ENCODE data around the gene SHC3. TPM values are rescaled to one million over a fixed set of nuclear protein-coding genes. Genes with fewer than 3 reads are reported as not detected.

The SHC3 gene
- total RNA-seq, 1 experiment from 2014 or later: 1.8 TPM

GRCh38 chr9:89149726-89150125 is 28.9 kb downstream of the SHC3 start:
- no peaks in the 10 kb centered on the region for H3K79me1 ChIP-seq (ENCODE audit: insufficient read depth, low read depth, low read length, poor library complexity, severe bottlenecking)
- H3K79me2 ChIP-seq (ENCODE audit: insufficient read depth, low read length): no peaks in the 10 kb centered on the region
- H2BK12ac ChIP-seq (ENCODE audit: insufficient read length, low read depth, low read length): no peak overlapping the region
- Mint-ChIP-seq H3K4me3 (no peak overlapping the region), H3K27me3 (ENCODE audit: low read depth) (no peaks in the 10 kb centered on the region), H3K9me3 (no peaks in the 10 kb centered on the region), H3K36me3 (ENCODE audit: insufficient read depth in 1 of 3, low read depth in 3 of 3) (no peaks in the 10 kb centered on the region; a peak in 1 of 7 replicates), H3K27ac (no peak overlapping the region), H3K4me1 (peaks cover 7% of the 10 kb centered on the region in 2 experiments)
- no peak overlapping the region for H2BK120ac ChIP-seq (ENCODE audit: low read depth, low read length, poor library complexity, severe bottlenecking)
- TF ChIP-seq, protein P1, sequence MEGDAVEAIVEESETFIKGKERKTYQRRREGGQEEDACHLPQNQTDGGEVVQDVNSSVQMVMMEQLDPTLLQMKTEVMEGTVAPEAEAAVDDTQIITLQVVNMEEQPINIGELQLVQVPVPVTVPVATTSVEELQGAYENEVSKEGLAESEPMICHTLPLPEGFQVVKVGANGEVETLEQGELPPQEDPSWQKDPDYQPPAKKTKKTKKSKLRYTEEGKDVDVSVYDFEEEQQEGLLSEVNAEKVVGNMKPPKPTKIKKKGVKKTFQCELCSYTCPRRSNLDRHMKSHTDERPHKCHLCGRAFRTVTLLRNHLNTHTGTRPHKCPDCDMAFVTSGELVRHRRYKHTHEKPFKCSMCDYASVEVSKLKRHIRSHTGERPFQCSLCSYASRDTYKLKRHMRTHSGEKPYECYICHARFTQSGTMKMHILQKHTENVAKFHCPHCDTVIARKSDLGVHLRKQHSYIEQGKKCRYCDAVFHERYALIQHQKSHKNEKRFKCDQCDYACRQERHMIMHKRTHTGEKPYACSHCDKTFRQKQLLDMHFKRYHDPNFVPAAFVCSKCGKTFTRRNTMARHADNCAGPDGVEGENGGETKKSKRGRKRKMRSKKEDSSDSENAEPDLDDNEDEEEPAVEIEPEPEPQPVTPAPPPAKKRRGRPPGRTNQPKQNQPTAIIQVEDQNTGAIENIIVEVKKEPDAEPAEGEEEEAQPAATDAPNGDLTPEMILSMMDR (conservative IDR thresholded peaks at IDR 0.05): no peak
- no peaks in the 10 kb centered on the region for H3K9me3 ChIP-seq (ENCODE audit: control insufficient read depth, low read depth, low read length)
- H3K27ac ChIP-seq (ENCODE audit: insufficient read length, low read depth, low read length): no peak overlapping the region
- no peak overlapping the region for H3K18ac ChIP-seq (ENCODE audit: insufficient read length, low read depth, low read length)
- H3K9ac ChIP-seq (ENCODE audit: extremely low read depth, insufficient read length, low read length): no peak overlapping the region
- H2BK15ac ChIP-seq (ENCODE audit: low read depth, low read length): no peak overlapping the region
- no peak for DNase-seq
- WGBS (ENCODE audit: extremely low coverage, insufficient read length, low lambda C conversion rate): no CpG with 5 or more reads among the region's 3 CpGs
- H3K23ac ChIP-seq (ENCODE audit: insufficient read length, low read depth, low read length): no peak overlapping the region
- no peak overlapping the region for H3K14ac ChIP-seq (ENCODE audit: insufficient read depth, low read length)
- H3K4me2 ChIP-seq (ENCODE audit: insufficient read depth, insufficient read length, low read length): no peak overlapping the region
- H3K4me1 ChIP-seq (ENCODE audit: insufficient read depth, low read length): peaks cover 8% of the 10 kb centered on the region
- H3K27me3 ChIP-seq (ENCODE audit: insufficient read depth, low read length): no peaks in the 10 kb centered on the region
- H4K91ac ChIP-seq (ENCODE audit: insufficient read length, low read depth, low read length): no peak overlapping the region
- H3K23me2 ChIP-seq (ENCODE audit: insufficient read length, low read depth, low read length, poor library complexity, severe bottlenecking): no peaks in the 10 kb centered on the region
- H2BK5ac ChIP-seq (ENCODE audit: insufficient read length, low read length): no peak overlapping the region
- H3T11ph ChIP-seq (ENCODE audit: low read length): no peak overlapping the region
- H4K5ac ChIP-seq (ENCODE audit: insufficient read length, low read depth, low read length): no peak overlapping the region
- H3K56ac ChIP-seq (ENCODE audit: insufficient read length, low read depth, low read length): no peak overlapping the region
- H4K20me1 ChIP-seq (ENCODE audit: control insufficient read depth, insufficient read depth, insufficient read length): no peaks in the 10 kb centered on the region
- H2BK20ac ChIP-seq (ENCODE audit: low read depth, low read length, poor library complexity, severe bottlenecking): no peak overlapping the region
- no peak overlapping the region for H3K4ac ChIP-seq (ENCODE audit: low read depth, low read length)
- H2AFZ ChIP-seq (ENCODE audit: low read length): no peak overlapping the region
- H4K8ac ChIP-seq (replicated peaks; ENCODE audit: insufficient read length, low read depth, low read length): no peak overlapping the region
- H2AK5ac ChIP-seq (ENCODE audit: insufficient read length, low read length): no peak overlapping the region

Data from H9 (cell line).